Cerebellar nuclear complex (tissue), 1 donor: Measurements from ENCODE around the gene SLC6A8.
"Not testable (repeated sequence)": the region's sequence is repeated elsewhere in the genome, so short reads cannot be mapped to it uniquely, and the experiment has no call there.

Source experiments
- DNase-seq, 2 experiments: peaks; one replicate each; lab custom pipeline; 2025; lab: John Stamatoyannopoulos, UW

SLC6A8 gene

DNA sequence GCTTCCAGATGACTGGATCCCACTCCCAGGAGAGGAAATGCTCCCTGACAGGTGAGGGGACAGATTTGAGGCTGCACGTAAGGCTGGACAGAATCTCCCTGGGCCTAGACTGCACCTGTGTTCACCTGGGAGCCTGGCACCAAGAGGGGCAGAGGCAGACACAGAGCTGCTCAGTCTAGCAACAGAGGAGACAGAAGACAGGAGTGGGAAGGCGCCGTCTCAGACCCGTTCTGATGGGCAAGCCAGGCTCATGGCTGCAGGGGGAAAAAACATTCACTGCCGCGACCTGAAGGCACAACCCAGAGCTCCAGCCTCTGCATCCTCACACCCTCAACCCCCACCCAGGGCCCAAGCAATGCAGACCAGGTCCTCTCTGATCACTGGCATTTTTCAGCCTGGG lies 19.7 kb downstream of the SLC6A8 start:
- no peak for DNase-seq

GRCh38 chrX:153708415-153708814 lies 20.7 kb downstream of the SLC6A8 start:
- peak in 1 of 2 experiments; percentile 5 for DNase-seq

GRCh38 chrX:153709726-153710674 lies 22.3 kb downstream of the SLC6A8 start:
- DNase-seq: no peak

DNA sequence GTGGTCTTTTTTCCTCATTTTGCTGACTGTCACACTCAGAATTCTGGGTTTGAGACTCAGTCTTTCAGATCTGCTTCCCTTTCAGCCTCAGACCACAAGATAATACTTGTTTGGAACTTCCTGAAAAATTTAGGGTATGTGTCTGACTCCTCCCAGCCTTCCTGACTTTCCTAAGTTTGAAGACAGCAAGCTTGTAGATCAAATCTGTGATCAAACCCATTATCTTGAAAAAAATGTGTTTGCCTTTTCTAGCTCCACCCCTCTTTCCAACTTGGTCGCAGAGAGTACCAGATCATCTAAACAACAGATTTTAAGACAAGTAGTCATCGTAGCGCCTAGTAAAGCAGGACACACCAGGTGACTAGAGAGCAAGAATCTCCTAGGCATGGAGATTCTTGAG lies 26.5 kb downstream of the SLC6A8 start:
- no peak for DNase-seq

DNA sequence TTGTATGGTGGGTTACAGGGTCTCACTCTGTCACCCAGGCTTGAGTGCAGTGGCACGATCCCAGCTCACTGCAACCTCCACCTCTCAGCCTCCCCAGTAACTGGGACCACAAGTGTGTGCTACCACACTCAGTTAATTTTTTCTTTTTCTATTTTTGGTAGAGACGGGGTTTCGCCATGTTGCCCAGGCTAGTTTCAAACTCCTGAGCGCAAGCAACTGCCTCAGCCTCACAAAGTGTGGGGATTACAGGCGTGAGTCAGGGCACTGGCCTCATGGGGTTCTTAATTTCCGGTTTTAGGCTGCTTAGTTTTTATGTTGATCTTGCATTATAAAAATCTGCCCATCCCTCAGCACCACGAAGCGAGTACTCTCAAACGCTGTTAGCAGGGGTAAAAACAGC lies 29.7 kb downstream of the SLC6A8 start:
- no peak for DNase-seq

GRCh38 chrX:153719238-153719637 lies 31.5 kb downstream of the SLC6A8 start:
- DNase-seq: no peak

- no peak for DNase-seq
Measured at GRCh38 chrX:153719701-153720100, 32.0 kb downstream of the SLC6A8 start.

- no peak for DNase-seq
Measured at GRCh38 chrX:153722704-153723350, 35.1 kb downstream of the SLC6A8 start.

DNA sequence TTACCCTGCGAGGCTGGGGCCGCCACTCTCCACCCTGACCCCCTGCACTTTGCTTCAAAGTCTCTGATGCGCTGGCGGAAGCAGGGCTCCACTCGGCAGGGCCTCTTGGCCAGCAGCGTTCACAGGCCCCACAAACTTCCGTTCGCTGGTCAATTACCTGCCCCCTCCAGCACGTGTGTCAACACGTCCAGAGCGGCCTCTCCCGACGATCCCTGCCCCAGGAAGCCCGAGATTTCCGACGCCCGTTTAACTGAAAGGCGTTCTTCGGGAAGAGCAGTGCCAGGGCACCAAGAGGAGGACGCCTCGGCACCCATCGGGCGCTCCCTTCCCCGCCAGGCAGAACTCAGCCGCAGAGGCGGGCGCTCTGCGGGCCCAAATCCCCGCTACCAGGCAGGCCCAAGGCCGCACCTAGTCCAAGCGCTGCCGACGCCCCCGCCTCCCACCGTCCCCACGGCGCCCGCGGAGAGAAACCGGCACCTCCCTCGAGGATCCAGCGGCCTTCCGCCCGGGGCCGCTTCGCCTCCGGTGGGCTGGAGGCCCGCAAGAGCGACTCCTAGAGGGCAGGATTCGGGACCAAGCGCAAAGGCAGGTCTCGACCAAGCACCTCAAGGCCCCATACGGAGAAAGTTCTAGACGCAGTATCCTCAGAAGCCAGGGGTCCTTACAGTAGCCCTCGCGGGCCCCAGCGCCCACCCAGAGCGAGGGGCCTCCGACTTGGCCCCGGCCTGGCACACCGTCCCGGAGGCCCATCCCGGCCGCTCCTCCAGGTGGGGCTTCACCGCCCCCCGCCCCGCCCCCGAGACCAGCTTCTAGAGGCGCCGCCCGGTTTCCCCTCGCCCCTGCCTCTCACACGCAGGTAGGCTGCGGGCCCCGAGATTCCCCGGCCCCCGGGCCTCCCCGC lies 35.9 kb downstream of the SLC6A8 start:
- no peak for DNase-seq

- peak in 1 of 2 experiments; percentile 36 for DNase-seq
Measured at GRCh38 chrX:153724252-153725038, 36.7 kb downstream of the SLC6A8 start, which contains the start of the genes ABCD1 and BCAP31. Gene ABCD1, plus strand, starts transcription at chrX:153724856. Its CDS starts 411 bp downstream, at chrX:153725267. Gene BCAP31, minus strand, starts transcription at chrX:153724387. Its CDS starts 1,143 bp downstream, at chrX:153723244.

DNA sequence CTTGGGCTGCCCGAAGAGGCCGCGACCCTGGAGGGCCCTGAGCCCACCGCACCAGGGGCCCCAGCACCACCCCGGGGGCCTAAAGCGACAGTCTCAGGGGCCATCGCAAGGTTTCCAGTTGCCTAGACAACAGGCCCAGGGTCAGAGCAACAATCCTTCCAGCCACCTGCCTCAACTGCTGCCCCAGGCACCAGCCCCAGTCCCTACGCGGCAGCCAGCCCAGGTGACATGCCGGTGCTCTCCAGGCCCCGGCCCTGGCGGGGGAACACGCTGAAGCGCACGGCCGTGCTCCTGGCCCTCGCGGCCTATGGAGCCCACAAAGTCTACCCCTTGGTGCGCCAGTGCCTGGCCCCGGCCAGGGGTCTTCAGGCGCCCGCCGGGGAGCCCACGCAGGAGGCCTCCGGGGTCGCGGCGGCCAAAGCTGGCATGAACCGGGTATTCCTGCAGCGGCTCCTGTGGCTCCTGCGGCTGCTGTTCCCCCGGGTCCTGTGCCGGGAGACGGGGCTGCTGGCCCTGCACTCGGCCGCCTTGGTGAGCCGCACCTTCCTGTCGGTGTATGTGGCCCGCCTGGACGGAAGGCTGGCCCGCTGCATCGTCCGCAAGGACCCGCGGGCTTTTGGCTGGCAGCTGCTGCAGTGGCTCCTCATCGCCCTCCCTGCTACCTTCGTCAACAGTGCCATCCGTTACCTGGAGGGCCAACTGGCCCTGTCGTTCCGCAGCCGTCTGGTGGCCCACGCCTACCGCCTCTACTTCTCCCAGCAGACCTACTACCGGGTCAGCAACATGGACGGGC lies 37.5 kb downstream of the SLC6A8 start:
- DNase-seq: no peak

- DNase-seq: no peak
Measured at GRCh38 chrX:153725832-153726285, 38.1 kb downstream of the SLC6A8 start.

DNA sequence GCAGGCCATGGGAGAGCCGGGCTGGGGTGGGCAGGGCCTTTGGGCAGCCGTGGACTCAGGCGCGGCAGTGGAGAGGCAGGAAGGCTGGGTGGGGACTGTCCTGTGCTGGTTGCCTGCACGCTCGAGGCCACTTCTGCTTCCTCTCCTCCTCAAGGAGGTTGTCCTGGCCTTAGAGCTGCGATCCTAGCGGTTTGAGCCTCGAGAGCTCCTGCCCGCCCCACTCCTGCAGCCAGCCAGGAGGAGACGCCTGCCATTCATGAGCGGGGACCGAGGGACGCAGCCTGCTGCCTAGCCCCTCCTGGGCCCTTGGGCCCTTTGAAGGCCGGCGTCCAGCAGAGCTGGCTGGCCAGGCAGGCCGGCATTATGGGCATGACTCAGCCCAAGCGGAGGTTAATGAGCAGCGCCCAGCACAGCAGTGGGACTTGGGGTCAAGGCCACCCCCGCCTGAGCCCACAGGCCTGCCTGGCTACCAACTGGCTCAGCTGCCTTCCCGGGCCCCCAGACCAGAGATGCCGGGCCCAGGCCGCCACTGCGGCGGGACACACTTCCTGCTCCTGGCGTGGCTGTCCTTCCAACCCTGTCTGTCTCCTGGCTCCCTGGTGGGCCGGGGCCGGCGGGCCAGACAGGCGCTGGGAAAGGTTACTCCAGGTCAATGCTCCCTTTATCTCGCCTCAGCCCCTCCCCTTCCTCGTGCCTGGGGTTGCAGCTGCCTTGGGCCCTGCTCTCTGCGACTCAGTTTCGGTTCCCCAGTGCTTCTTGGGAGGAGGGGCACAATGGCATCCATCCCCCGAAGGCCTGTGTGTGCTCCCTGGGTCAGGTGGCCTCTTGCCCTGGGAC lies 38.8 kb downstream of the SLC6A8 start:
- no peak for DNase-seq

DNA sequence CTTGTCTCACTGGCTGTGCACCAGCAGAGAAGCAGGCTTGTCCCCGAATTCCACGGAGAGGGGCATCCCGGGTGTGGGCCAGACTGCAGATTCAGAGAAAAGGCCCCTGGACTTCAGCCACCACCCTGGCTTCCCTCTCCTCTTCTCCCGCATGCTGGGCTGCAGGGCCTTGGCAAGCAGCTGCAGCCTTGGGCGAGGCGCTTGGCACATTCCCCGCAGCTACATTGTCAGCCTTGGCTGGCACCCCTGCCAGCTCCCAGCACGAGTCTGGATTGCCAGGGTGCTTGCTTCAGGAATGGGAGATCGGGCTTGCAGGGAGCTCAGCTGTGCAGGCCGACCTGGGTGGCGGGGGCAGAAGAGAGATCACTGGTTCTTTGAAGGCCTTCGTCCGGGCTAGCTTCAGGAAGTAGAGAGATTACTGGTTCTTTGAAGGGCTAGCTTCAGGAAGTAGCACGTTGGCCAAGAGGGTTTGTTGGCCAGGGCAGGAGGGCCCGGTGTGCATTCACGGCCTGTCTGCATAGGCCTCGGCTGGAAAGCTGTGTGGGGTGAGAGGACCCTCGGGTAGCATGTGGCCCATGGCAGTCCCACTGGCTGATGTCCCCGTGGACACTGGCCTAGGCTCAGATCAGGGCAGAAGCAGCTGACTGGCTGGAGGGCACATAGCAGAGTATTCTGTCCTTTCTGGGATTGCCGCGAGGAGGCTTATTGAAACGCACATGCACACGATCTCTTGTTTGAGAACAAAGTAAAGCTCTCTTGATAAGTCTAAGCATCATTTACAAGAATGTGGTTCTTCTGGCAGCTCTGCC lies 39.6 kb downstream of the SLC6A8 start:
- DNase-seq: no peak

DNA sequence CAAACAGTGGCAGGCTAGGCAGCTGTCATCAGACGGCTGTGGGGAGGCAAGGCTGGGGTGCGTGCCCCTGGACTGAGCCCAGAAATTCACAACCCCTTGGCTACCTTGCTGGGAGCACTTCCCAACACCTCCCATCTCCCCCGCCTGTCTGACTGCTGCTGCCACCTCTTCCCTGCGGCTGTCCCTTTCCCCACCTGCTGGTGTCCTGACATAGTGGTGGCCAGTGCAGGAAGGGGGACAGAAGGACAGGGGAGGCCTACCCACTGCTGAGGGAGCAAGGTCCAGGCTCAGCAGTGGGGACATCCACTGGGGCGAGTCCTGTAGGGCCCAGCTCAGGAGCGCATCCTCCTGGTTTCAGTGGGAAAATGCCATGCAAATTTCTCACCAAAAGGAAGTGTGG lies 40.4 kb downstream of the SLC6A8 start:
- no peak for DNase-seq

GRCh38 chrX:153728951-153729631 lies 41.4 kb downstream of the SLC6A8 start:
- DNase-seq: no peak

DNA sequence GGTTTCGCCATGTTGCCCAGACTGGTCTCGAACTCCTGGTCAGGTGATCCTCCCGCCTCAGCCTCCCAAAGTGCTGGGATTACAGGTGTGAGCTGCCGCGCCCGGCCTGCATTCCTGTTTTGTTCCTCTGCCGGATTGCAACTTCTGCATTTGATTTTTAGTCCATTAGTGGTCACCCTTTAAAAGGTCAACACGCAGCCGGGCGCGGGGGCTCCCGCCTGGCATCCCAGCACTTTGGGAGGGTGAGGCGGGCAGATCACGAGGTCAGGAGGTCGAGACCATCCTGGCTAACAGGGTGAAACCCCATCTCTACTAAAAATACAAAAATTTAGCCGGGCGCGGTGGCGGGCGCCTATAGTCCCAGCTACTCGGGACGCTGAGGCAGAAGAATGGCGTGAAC lies 42.4 kb downstream of the SLC6A8 start:
- DNase-seq: not testable (repeated sequence)
